GM19240 (cell line): ENCODE data around the gene WDR33.
A peak's percentile ranks its signal among the peaks of the same experiment; 100 is the strongest.

Source experiments
- DNase-seq: peaks from one replicate; pipeline ENCODE4 v3.0.0; 2011; ENCODE audit warnings: low spot score; ENCODE audit not compliant: insufficient read length

The WDR33 gene

DNA sequence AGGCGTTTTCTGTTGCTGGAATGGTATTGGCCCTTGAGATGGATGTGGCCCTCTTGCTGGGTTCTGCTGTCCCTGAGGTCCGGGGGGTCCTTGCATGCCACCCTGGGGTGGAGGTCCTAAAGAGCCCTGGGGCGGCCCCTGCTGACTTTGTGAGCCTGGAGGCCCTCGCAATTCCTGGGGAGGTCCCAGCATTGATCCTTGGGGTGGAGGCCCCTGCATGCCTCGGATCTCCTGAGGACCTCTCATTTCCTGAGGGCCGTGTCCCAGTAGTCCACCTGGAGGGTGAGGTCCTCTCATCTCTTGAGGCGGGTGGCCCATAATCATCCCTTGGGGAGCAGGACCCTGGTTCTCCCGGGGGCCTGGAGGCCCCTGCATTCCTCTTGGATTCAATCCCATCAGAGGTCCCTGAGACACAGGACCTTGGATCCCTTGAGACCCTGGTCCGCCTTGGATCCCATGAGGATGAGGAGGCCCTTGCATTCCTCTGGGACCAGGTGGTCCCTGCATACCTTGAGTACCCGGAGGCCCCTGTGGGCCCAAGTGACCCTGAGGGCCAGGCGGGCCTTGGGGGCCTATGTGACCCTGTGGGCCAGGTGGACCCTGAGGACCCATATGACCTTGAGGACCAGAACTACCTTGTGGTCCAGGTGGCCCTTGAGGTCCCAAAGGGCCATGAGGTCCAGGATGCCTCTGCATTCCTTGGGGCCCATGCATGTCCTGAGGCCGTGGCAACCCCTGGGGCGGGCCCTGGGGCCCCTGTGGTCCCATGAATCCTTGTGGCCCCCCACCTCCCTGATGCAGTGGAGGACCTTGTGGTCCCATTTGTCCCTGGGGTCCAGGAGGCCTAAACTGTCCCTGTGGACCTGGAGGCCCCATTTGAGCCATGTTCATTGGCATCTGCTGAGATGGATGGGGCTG is 91.4 kb downstream of the WDR33 start:
- DNase-seq, result no peak

DNA sequence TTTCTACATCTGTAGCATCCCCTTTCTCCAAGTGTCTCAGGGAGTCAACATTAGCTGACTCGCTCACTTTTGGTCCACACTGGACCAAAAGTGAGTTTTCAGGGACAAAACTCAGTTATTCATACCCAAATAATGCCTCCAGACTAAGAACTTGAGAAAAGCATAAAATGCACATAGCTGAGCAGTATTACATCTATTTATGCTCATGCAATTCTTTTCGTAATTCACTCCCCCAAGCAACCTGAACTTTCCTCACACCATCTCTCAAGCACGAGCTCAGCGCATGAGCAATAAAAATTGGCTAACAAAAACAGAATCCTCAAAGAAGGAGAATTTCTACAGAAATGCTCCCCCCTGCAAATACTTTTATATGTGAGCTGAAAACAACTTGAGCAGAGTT is 92.7 kb downstream of the WDR33 start:
- DNase-seq, result no peak

DNA sequence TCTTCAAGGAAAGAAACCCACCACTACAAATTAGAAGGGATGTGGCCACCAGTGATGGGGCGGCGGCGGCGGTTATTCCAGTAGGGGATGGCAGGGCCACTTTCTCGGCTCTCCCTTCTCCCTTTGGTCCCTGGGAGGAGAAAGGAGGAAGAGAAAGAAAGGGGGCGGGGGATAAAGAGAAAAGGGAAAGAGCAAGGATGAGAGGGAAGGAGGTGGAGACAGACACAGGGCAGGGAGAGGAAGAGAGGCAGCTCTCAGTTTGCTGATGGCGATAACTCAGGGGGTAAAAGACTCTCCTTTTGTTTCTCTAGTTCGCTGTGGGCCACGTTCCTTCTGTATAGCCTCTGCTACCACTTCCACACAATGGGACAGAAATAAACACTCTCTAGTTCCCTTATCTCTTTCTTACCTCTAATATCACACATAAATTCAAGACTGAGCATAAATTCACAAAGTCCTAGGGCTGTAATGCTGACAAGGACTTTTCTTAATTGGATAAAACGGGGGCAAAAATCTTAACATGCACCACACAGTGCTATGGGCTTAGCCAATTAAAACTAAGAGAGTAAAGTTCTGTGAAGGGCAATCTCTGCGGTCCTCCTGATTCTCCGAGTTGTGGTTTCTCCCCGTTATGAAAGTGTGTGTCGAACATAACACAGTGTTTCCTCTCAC is 95.1 kb downstream of the WDR33 start:
- no peak for DNase-seq

GRCh38 chr2:127713562-127713961 is 97.4 kb downstream of the WDR33 start:
- no peak for DNase-seq

DNA sequence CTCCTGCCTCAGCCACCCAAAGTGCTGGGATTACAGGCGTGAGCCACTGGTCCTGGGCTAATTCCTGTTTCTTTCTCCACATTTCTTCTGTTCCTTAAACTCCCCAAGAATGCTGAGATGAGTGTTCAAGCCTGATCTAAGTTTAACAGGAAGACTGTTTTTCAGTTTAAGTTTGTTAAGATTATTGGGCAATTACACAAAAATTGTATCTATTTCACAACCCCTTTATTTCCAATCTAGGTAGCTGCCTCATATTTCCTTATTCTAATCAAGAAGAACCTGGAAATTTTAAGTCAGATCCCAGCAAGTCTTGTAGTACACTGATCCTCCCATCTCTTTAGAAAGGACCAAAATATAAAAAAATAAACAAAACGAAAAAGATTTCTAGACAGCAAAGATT is 98.0 kb downstream of the WDR33 start:
- no peak for DNase-seq

DNA sequence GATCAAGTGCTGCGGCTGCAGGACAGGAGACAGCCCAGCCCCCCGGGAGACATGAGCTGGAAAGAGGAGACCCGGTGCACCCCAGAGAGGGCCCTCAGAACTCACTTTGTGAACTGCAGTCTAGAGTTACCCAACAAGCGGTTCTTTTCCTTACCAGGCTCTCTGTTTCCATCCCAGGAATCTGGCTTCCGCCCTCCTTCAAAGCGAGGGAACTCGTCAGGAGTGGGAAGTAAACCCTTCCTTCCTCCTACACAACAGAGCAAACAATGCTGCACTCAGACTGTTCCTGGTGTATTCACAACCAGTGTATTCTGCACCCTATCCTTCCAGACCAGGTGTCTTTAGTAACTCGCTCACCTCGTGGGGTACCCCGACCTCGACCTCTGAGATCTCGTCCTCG is 101.6 kb downstream of the WDR33 start:
- DNase-seq, result no peak

- DNase-seq, result no peak
These were observed 102.9 kb downstream of the WDR33 start for GRCh38 chr2:127707890-127708648.

- no peak for DNase-seq
These were observed 104.6 kb downstream of the WDR33 start for GRCh38 chr2:127706215-127706990.

- DNase-seq, result no peak
These were observed 105.4 kb downstream of the WDR33 start for GRCh38 chr2:127705391-127706065.

DNA sequence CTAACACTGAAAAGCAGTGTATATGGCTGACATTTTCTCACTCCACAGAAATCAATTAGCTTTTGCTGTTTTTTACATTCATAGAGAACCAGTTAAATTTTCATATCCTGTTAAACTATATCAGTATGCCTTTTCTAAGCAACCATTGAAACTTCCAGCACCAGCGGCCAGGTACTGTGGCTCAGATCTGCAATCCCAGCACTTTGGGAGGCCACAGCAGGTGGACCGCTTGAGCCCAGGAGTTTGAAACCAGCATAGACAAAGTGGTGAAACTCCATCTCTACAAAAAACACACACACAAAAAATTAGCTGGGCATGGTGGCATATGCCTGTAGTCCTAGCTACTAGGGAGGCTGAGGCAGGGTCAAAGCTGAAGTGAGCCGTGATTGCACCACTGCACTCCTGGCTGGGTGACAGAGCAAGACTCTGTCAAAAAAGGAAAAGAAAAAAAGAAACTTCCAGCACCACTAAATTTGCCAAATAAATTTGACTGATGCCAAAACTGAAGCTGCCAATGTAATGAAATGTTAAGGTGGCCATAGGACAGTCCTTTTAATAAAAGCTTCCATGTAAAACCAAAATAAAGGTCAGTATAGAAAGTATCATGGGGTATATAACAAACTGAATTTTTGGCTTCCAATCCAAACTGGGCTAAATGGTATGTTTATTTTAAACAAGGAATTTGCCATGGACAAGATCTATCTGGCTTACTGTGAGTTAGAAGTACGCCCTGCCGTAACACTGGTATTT is 106.2 kb downstream of the WDR33 start:
- no peak for DNase-seq

DNA sequence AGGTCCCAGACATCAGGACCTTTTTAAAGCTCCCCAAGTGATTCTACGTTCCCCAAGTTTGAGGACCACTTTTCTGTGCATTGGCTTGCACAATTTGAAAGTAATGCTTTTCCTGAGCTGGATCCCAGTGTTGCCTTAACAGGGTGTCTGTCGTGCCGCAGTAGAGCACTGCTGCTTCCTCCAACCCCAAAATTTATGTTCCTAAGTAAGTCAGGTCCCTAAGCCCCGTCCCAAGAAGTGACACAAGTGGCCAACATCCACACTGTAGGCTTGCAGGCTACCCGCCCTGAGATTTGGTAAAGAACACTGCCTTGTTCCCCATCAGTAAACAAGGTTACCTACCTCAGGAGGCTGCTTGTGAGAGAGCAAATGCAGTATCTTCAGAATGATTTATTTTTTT is 107.7 kb downstream of the WDR33 start:
- DNase-seq, result no peak

- DNase-seq, result no peak
These were observed 108.5 kb downstream of the WDR33 start for GRCh38 chr2:127702395-127703009.

DNA sequence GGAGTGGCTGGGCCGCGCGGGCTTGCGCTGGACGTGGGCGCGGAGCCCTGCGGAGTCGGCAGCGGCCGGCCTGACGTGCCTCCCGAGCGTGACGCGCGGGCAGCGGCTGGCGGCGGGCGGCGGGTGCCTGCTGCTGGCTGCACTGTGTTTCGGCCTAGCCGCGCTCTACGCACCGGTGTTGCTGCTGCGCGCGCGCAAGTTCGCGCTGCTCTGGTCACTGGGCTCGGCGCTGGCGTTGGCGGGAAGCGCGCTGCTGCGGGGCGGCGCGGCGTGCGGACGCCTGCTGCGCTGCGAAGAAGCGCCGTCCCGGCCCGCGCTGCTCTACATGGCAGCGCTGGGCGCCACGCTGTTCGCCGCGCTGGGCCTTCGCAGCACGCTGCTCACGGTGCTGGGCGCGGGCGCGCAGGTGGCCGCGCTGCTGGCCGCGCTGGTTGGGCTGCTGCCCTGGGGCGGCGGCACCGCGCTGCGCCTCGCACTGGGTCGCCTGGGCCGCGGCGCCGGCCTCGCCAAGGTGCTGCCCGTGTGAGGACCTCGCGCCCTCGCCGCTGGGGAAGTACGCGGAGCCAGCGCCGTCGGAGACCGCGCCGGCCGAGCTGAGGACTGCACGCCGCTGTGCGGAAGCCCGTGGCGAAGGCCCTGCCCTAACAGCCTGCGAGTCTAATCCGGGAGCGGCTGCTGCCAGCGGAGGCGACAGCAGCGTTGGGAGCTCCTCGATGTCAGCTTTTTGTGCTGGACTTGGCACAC is 109.1 kb downstream of the WDR33 start:
- peak; percentile 68 for DNase-seq

- DNase-seq, result peak; percentile 95
These were observed 109.7 kb downstream of the WDR33 start, which contains the start of gene SFT2D3 for GRCh38 chr2:127701193-127701650. Gene SFT2D3 (plus strand): TSS chr2:127701497. CDS start chr2:127701529, 32 bp downstream.

DNA sequence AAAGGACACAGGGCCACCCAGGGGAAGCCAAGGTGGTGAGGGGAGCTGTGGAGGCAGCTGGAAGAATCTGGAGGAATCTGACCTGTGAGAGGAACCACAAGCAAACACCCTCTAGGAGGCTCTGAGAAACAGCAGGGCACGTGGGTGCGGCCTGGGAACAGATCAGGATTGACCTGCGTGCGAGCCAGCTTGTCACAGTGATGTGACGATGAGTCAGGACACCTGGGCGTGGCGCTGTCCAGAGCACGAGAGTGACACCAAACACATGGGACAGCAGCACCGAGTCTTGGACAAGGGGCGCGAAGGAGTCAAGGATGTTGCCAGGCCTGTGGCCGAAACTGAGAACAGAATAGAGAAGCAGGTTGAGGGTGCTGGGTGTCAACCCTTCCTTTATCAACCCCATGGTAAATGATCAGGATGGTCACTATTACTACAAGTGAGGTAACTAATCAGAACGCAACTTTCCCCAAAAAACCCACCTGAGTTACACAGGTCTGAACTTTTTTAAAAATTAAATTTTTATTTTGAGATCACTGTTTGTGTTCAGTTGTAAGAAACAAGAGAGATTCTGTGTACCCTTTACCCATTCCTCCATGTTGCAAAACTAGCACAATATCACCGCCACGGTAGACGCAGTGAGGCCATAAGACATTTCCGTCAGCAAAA is 110.3 kb downstream of the WDR33 start:
- peak; percentile 95 for DNase-seq

GRCh38 chr2:127698553-127699355 is 112.2 kb downstream of the WDR33 start:
- DNase-seq, result no peak
